B cell (primary cell): ENCODE data around the gene DMPK. TPM values are rescaled to one million over a fixed set of nuclear protein-coding genes. Genes with fewer than 3 reads are reported as not detected.

Experiments
- ATAC-seq: fragments of 200-7000 bp; cut with Tn5 transposase; one replicate; pipeline ENCODE4 v1.10.0; 2021; ENCODE audit warnings: low read depth, mild to moderate bottlenecking, moderate number of reproducible peaks, moderate library complexity
- CTCF ChIA-PET: fragments of 350-600 bp; sonication (Branson Sonifier 250); formaldehyde crosslinking; loops from one replicate; lab custom pipeline; 2021; ENCODE audit warnings: antibody characterized with exemption, inconsistent platforms; lab: Charles Lee
- POLR2A ChIA-PET: fragments of 350-600 bp; sonication (Branson Sonifier 250); formaldehyde crosslinking; loops from one replicate; lab custom pipeline; 2021; ENCODE audit warnings: antibody characterized with exemption; lab: Charles Lee
- DNase-seq: peaks from one replicate; pipeline ENCODE4 v3.0.0; 2013
- H2AFZ ChIP-seq: 2 replicates; pipeline ENCODE4 v1.6.1; 2012; ENCODE audit warnings: mild to moderate bottlenecking, low read depth, low read length; ENCODE audit not compliant: insufficient read depth, poor library complexity, severe bottlenecking
- H3K27ac ChIP-seq, 2 donors: 1 replicate in 1 of 2; 2 replicates in 1 of 2; pipeline ENCODE4 v1.5.1; 2012 to 2013; ENCODE audit warnings: low read length in 2 of 2, mild to moderate bottlenecking in 2 of 2, moderate library complexity in 1 of 2
- H3K27me3 ChIP-seq, 4 experiments: fragments of 200-600 bp in 1 of 4; sonication (generic) in 1 of 4; replicated peaks in 1 of 4; 1 replicate in 2 of 4; 2 replicates in 2 of 4; pipeline versions ENCODE4 v1.6.1 to v1.7.0; 2013 to 2016; ENCODE audit warnings: low read length in 3 of 4, mild to moderate bottlenecking in 2 of 4, mixed read lengths in 1 of 4, moderate library complexity in 1 of 4; ENCODE audit not compliant: insufficient read depth in 4 of 4, control insufficient read depth in 3 of 4; ENCODE audit errors: control extremely low read depth in 1 of 4
- H3K36me3 ChIP-seq, 2 experiments: replicated peaks in 1 of 2; 1 replicate in 1 of 2; 2 replicates in 1 of 2; pipeline versions ENCODE4 v1.6.1 to v1.7.1; 2013; ENCODE audit warnings: low read length in 1 of 2; ENCODE audit not compliant: insufficient read depth in 2 of 2, control insufficient read depth in 1 of 2; ENCODE audit errors: control extremely low read depth in 1 of 2, extremely low read depth in 1 of 2
- H3K4me1 ChIP-seq, 2 donors: fragments of 200-600 bp in 1 of 2; sonication (generic) in 1 of 2; 1 replicate in 1 of 2; 2 replicates in 1 of 2; pipeline versions ENCODE4 v1.5.1 to v1.6.1; 2013 to 2017; ENCODE audit warnings: low read length in 2 of 2; ENCODE audit not compliant: control insufficient read depth in 2 of 2, insufficient read depth in 2 of 2
- H3K4me2 ChIP-seq: replicated peaks from 2 replicates; pipeline ENCODE3; 2012; ENCODE audit warnings: mild to moderate bottlenecking, low read depth, low read length; ENCODE audit not compliant: poor library complexity, severe bottlenecking
- H3K4me3 ChIP-seq, 5 experiments: fragments of 200-600 bp in 1 of 5; sonication (generic) in 1 of 5; 1 replicate in 3 of 5; 2 replicates in 2 of 5; pipeline versions ENCODE4 v1.5.1 to v1.7.0; 2011 to 2016; ENCODE audit warnings: low read length in 4 of 5, mild to moderate bottlenecking in 4 of 5, low read depth in 2 of 5, control low read depth in 1 of 5, moderate library complexity in 1 of 5; ENCODE audit not compliant: insufficient read depth in 1 of 5; ENCODE audit errors: control extremely low read depth in 1 of 5, extremely low read depth in 1 of 5
- H3K79me2 ChIP-seq: fragments of 200-600 bp; sonication (generic); one replicate; pipeline ENCODE4 v1.6.0; 2016; ENCODE audit warnings: low read length; ENCODE audit not compliant: control insufficient read depth, insufficient read depth
- H3K9ac ChIP-seq: fragments of 200-600 bp; sonication (generic); 2 replicates; pipeline ENCODE4 v1.6.1; 2017; ENCODE audit warnings: mild to moderate bottlenecking, low read length, moderate library complexity
- H3K9me3 ChIP-seq, 3 donors: one replicate each; pipeline versions ENCODE4 v1.6.1 to v1.7.1; 2013; ENCODE audit warnings: low read length in 2 of 3; ENCODE audit not compliant: control insufficient read depth in 2 of 3, insufficient read depth in 1 of 3; ENCODE audit errors: control extremely low read depth in 1 of 3
- H4K20me1 ChIP-seq: 2 replicates; pipeline ENCODE4 v1.6.0; 2012; ENCODE audit warnings: mild to moderate bottlenecking, low read length; ENCODE audit not compliant: insufficient read depth, control insufficient read depth, poor library complexity, severe bottlenecking
- H3K27ac Mint-ChIP-seq: one replicate; pipeline ENCODE4 v1.8.0; 2021; ENCODE audit warnings: mixed read lengths
- H3K27me3 Mint-ChIP-seq: one replicate; pipeline ENCODE4 v1.8.0; 2021; ENCODE audit warnings: mixed read lengths
- H3K4me1 Mint-ChIP-seq: one replicate; pipeline ENCODE4 v1.8.0; 2021; ENCODE audit warnings: mixed read lengths
- H3K4me3 Mint-ChIP-seq: one replicate; pipeline ENCODE4 v1.8.0; 2021; ENCODE audit warnings: mixed read lengths
- H3K9me3 Mint-ChIP-seq: one replicate; pipeline ENCODE4 v1.8.0; 2022; ENCODE audit warnings: mixed read lengths; ENCODE audit not compliant: insufficient read depth
- CTCF ChIP-seq: fragments of 200-600 bp; IDR thresholded peaks from one replicate; pipeline ENCODE4 v1.8.0; 2022; ENCODE audit warnings: antibody characterized with exemption, mild to moderate bottlenecking
- EZH2 ChIP-seq: IDR thresholded peaks from 2 replicates; pipeline ENCODE4 v1.6.1; 2012; ENCODE audit warnings: borderline replicate concordance, low read depth, mild to moderate bottlenecking, moderate library complexity, low read length; ENCODE audit not compliant: insufficient read depth, poor library complexity, severe bottlenecking
- WGBS: methylation state at CpG from one replicate; pipeline ENCODE4 v1.1.5; 2013; ENCODE audit warnings: missing lambda C conversion rate; ENCODE audit not compliant: insufficient coverage; 5-methylcytosine and 5-hydroxymethylcytosine counted together
- intact Hi-C: fragments of 100-400 bp; cut with micrococcal nuclease; formaldehyde crosslinking; loops from one replicate; pipeline ENCODE4 v1.10.0; 2022
- polyA plus RNA-seq: library from polyadenylated mRNA; depleted of rRNA; stranded (reverse); fragments of >200 nt; gene quantifications from 2 replicates; pipeline ENCODE4 v1.2.3, GENCODE V29; 2012
- total RNA-seq, 2 donors: library from RNA; stranded (reverse); fragments of 120-200 nt in 1 of 2; gene quantifications; 1 replicate in 1 of 2; 2 replicates in 1 of 2; pipeline versions ENCODE4 v1.2.3 to v1.2.4, GENCODE V29; 2013 to 2022

DMPK gene
- total and polyA plus RNA-seq, 2 donors (not counting 1 experiment from before 2014, with no cell fraction given) = 28.7 to 58.3 TPM

- intact Hi-C loops = no loop called here
- 89% methylated on average over 17 of the region's 20 CpGs for WGBS
- Histone ChIP-seq H3K4me1 (peaks cover 10 to 14% of the 10 kb centered on the region in 2 donors), H3K9me3 (no peaks in the 10 kb centered on the region), H3K27me3 (no peaks in the 10 kb centered on the region), H4K20me1 (peaks cover 14% of the 10 kb centered on the region), H3K4me2 (no peak overlapping the region), H3K36me3 (peaks cover 0 to 40% of the 10 kb centered on the region in 2 experiments), H3K9ac (no peak overlapping the region), H2AFZ (no peak overlapping the region), H3K79me2 (no peaks in the 10 kb centered on the region), H3K4me3 (no peak overlapping the region), H3K27ac (no peak overlapping the region)
- POLR2A ChIA-PET = no interaction called here
- CTCF ChIA-PET = interaction anchor here (0.5 to 2.0 kb wide), 3 partner anchors 47 to 66 kb away, joined by 3 to 10 read pairs (median 4); partner anchors contain the start of genes IRF2BP1 and SIX5
- DNase-seq (no peak), ATAC-seq (no peak)
- TF ChIP-seq CTCF = no peak
- TF ChIP-seq EZH2 = no peak
- Mint-ChIP-seq H3K9me3 (no peaks in the 10 kb centered on the region), H3K4me1 (peaks cover 9% of the 10 kb centered on the region), H3K4me3 (no peak overlapping the region), H3K27me3 (no peaks in the 10 kb centered on the region), H3K27ac (no peak overlapping the region)
Observed at GRCh38 chr19:45820413-45821102, 38.3 kb upstream of the DMPK start.

- H3K4me1 Mint-ChIP-seq = peaks cover 11% of the 10 kb centered on the region
- H4K20me1 ChIP-seq = peaks cover 14% of the 10 kb centered on the region
- intact Hi-C loops = no loop called here
- no peak overlapping the region for H3K9ac ChIP-seq
- ChIA-PET CTCF (interaction anchor here (0.5 to 2.0 kb wide), 4 partner anchors 27 to 66 kb away, joined by 3 to 10 read pairs (median 4); partner anchors contain the start of genes DMWD, IRF2BP1 and SIX5), POLR2A (no interaction called here)
- H3K4me3 ChIP-seq = no peak overlapping the region
- 95% methylated on average over 4 of the region's 6 CpGs for WGBS
- no peak overlapping the region for H3K27ac ChIP-seq
- H3K4me1 ChIP-seq = peaks cover 16 to 20% of the 10 kb centered on the region in 2 donors
- H3K27ac Mint-ChIP-seq = no peak overlapping the region
- no peaks in the 10 kb centered on the region for H3K9me3 Mint-ChIP-seq
- H3K36me3 ChIP-seq = peaks cover 0 to 32% of the 10 kb centered on the region in 2 experiments
- no peak for ATAC-seq
- no peak for TF ChIP-seq CTCF
- no peak for TF ChIP-seq EZH2
- H3K27me3 ChIP-seq = peaks cover 0 to 2% (median 1%) of the 10 kb centered on the region in 4 experiments
- H3K27me3 Mint-ChIP-seq = no peaks in the 10 kb centered on the region
- no peak overlapping the region for H2AFZ ChIP-seq
- H3K4me2 ChIP-seq = no peak overlapping the region
- DNase-seq = no peak
- no peaks in the 10 kb centered on the region for H3K79me2 ChIP-seq
- no peaks in the 10 kb centered on the region for H3K9me3 ChIP-seq
- H3K4me3 Mint-ChIP-seq = no peak overlapping the region
Observed at GRCh38 chr19:45819769-45820168, 37.5 kb upstream of the DMPK start.
